Activated CD8-positive, alpha-beta memory T cell treated with anti-CD3 and anti-CD28 coated beads, Interleukin-2, amount 50 U/mL, for 1 hour (primary cell): ENCODE results near the gene PRSS1.
"Not testable (repeated sequence)": the region's sequence is repeated elsewhere in the genome, so short reads cannot be mapped to it uniquely, and the experiment has no call there.

Experiments
- DNase-seq: peaks from one replicate; pipeline ENCODE4 v3.0.0-alpha.2; 2020; ENCODE audit errors: extremely low read depth

Gene PRSS1

DNA sequence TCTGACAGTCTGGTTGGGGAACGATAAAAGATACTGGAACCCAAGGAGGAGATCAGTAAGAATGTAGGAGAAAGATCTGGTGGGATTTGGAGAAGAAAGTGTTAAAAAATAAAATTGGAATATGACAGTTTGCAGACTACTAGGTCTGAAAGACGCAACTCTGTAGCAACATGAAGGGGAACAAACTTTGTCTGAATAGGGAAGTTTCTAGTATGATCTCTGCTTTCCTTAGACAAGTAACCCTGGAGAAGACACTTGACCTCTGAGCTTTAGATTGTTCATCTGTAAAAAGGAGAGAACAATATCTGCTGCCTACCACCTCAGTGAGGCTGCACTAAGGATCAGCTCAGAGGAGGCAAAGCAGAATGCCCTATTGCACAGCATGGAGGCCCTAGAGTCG is 3.0 kb upstream of the PRSS1 start:
- DNase-seq = no peak

DNA sequence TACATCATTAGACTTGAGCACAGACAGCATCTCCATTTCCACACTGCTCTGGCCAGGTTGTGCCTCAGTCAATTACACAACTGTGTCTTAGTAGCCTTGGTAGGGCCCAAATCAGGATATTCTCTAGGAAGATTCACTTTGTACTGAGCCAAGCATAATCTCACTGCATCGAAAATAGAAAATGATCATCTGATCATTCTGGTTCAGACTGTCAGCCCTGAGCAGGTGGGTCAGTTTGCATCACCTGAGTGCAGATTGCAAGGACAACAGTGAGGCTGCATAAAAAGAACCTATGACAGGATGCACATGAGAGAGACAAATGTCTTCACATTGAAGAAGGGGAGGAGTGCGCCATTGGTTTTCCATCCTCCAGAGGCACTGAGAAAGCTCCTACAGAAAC is 862 bp upstream of the PRSS1 start:
- DNase-seq = not testable (repeated sequence)

DNA sequence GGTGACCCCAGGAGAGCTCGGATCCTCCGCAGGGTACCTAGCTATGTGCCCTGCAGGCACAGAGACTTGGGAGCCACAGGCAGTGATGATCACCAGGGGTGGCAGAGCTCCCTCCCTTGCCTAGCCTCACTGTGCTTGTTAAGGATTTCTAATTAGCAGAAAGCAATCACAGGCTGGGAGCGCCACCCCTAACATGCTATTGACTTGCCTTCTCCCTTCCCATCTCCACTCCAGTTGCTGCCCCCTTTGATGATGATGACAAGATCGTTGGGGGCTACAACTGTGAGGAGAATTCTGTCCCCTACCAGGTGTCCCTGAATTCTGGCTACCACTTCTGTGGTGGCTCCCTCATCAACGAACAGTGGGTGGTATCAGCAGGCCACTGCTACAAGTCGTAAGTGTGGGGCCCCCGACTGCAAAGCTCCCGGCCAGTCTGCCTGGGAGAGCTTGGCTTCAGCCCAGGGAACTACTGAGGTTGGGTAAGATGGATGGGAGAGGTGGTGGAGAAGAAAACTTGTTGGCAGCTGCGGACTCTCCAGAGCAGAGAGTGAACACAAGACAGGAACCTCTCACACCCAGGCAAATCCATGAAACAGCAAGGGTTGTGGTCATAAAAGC is 1.2 kb downstream of the PRSS1 start:
- no peak for DNase-seq

DNA sequence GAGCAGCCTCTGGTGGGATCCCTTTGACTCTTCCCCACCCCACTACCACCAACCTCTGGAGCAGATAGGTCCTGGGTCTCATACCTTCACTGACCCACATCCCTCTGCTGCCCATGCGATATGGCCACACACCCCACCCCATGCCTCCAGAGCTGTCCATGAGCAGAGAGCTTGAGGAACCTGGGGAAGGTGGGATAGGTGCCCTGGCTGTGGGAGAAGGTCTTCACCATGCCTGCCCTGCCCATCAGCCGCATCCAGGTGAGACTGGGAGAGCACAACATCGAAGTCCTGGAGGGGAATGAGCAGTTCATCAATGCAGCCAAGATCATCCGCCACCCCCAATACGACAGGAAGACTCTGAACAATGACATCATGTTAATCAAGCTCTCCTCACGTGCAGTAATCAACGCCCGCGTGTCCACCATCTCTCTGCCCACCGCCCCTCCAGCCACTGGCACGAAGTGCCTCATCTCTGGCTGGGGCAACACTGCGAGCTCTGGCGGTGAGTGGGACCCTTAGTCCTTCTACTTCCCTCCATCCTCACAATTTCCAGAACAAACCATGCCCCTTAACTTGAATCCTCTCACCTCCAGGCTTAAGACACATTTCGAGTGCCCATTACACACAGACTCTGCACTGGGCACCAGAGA is 2.4 kb downstream of the PRSS1 start:
- not testable (repeated sequence) for DNase-seq

DNA sequence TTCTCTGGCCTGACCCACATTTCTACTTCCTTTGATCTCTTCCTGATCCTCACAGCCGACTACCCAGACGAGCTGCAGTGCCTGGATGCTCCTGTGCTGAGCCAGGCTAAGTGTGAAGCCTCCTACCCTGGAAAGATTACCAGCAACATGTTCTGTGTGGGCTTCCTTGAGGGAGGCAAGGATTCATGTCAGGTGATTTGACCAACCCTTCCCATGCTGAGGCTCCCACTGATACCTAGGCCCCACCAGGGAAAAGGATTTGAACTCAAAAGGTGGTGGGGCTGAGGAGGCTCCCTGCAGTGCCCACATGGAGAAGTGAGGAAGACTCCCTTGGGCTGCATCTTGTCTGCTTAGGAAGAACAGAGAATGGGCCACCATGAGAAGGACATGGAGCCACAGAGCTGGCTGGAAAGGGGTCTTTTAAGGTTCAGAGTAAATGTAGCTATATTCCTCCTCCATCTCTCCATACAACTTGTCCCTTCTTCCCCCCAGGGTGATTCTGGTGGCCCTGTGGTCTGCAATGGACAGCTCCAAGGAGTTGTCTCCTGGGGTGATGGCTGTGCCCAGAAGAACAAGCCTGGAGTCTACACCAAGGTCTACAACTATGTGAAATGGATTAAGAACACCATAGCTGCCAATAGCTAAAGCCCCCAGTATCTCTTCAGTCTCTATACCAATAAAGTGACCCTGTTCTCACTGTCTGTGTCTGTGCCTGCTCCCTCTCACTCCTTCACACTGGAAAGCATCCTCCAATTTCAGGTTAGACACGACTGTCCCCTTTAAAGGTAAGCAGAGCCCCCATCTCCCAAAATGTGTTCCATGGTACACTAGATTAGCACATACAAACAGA is 3.3 kb downstream of the PRSS1 start:
- DNase-seq = no peak

DNA sequence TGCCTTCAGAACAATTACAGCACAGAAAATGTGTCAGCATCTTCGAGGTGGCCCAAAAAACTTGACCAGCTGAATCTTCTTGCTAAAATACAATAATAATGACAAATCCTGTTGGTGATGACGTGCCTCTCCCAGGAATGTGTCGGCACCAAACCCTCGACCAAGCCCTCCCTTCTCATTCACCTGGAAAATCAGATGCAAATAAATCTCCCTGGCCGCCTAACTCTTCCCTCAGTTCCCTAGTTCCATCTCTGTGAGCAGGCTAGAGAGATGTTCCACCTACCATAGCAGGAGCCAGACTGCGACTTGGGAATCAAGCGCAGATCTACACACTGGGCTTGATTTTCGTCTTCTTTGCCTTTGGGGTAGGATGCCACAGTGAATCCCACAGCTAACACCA is 4.1 kb downstream of the PRSS1 start:
- no peak for DNase-seq

DNA sequence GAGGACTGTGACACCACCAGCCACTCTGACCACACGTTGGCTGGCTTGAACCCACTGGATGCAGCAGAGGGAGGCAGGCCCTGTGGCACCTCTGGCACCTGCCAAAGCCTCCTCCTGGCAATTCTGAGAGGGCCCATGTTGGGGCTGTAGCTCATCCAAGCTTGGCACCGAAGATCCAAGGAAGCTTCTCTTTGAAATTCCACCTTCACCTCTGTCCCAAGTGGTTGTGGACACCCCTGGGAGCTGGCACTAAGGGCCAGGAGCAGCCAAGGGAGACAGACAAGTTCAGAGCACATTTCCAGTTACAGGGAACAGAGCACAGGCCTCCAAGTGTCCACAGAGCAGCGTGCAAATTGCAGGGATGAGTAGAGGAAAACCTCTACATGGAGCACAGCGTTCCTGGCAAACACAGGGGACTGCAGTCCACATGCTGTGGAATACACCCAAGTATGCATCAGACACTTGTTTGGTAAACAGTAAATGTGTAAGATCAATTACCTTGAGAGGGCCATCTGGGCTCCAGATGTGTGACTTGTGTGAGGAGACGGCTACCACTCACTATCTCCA is 4.7 kb downstream of the PRSS1 start:
- DNase-seq = not testable (repeated sequence)

DNA sequence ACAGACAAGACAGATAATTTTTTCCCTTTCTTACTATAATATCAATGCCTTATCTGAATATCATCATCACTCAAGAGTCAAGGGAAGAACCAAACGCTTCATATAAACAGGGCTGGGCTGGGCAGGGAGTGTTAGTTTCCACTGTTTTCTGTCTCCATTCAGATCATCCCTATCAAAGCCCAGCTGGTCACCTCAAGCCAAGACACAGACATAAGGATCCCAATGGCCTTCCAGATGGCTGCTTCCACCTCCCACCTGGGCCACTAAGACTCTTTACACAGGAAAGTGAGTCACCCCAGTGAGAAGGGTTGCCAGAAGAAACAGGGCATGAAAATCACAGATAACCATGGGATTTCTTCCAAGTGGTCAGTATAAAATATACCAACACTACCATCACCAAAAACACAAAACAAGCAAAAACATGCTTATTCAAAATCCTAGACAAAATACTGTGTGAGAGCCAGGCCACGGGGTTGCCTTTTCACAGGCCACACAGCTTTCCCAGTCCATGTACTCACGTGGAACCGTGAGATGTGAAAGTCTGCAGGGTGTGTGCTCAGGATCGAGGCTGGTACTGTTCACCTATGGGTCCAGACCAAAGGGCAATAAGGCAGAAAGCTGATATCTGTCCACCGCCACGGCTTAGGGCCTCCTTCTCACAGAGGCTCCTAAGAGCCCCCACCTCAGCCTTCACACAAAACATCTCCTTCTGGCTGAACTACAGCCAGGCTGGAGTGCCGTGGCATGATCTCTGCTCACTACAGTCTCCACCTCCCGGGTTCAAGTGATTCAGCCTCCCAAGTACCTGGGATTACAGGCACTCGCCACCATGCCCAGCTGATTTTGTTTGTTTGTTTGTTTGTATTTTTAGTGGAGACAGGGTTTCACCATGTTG is 5.7 kb downstream of the PRSS1 start:
- no peak for DNase-seq

DNA sequence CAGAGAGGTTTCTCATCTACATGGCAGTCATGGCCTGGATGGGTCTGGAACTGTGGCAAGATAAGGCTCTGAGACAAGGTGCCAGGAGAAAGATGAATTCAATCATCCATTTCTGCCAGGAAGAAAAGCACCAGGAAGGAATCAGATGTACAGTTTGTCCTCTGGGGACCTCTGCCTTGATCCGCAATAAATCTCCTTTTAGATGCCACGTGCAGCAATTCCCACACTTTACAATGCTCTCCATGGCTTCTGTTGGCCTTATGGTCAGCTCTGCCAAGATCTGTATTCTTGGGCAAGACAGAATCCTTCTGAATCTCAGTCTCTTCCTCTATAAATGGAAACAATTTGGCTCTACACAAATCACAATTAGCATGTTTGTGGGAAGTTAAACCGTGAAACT is 9.0 kb downstream of the PRSS1 start:
- not testable (repeated sequence) for DNase-seq

DNA sequence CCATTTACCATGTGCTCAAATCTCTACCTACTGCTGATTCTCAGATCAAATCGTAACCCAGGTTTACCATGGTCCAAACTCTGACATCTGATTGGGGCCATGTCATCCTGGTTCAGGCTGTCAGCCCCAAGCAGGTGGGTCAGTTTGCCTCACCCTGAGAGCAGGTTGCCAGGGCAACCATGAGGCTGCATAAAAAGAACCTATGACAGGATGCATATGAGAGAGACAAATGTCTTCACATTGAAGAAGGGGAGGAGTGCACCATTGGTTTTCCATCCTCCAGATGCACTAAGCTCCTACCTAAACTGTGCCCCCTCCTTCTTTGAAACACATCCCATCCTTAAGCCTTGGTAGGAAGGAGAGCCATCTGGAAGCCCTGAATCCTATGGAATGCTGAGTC is 10.2 kb downstream of the PRSS1 start:
- DNase-seq = no peak

DNA sequence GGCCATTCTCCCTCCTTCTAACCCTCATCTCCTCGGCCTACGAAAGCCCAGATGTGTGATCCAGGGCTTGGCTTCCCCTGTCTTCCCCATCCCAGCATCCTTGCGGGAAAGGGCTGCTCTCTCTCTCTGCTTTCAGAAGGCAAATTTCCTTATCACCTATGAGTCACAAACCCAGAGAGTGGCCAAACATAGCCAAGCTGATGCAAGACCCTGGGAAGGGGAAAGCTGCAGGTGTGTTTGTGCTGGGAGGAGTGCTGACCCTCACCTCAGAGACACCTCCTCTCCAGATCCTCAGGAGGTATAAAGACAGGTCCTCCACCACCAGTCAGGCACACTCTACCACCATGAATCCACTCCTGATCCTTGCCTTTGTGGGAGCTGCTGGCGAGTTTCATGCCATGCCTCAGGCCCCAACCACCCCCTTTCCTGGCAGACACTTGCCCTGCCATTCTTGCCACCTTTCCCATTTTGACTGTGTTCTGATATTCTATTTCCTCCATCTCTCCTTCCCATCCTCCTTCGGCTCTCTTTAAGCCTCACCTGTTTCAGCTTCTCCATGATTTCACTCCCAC is 10.9 kb downstream of the PRSS1 start:
- no peak for DNase-seq

DNA sequence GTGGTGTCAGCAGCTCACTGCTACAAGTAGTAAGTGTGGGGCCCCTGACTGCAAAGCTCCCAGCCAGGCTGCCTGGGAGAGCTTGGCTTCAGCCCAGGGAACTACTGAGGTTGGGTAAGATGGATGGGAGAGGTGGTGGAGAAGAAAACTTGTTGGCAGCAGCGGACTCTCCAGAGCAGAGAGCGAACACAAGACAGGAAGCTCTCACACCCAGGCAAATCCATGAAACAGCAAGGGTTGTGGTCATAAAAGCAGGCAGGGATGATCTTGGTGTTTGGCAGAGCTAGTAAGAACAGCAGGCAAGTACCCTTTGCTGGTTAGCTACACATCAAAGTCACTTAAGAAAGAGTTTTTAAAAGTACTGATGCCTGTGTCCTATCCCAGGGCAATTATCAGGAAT is 12.3 kb downstream of the PRSS1 start:
- DNase-seq = not testable (repeated sequence)

DNA sequence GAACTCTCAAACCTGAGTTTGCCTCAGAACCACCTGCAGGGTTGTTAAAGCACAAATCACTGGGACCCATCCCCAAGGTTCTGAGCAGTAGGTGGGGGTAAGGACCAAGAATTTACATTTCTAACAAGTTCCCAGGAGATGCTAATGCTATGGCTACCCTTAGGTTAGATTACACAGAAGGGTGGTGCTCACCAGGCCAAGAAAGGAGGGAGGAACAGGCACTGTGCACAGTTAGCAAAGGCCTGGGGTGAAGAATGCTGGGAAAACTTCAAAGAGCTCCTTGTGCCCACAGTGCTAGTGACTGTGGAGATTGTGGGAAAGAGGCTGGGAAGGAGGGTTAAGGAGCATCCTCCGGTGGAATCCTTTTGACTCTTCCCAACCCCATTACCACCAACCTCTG is 12.8 kb downstream of the PRSS1 start:
- no peak for DNase-seq

DNA sequence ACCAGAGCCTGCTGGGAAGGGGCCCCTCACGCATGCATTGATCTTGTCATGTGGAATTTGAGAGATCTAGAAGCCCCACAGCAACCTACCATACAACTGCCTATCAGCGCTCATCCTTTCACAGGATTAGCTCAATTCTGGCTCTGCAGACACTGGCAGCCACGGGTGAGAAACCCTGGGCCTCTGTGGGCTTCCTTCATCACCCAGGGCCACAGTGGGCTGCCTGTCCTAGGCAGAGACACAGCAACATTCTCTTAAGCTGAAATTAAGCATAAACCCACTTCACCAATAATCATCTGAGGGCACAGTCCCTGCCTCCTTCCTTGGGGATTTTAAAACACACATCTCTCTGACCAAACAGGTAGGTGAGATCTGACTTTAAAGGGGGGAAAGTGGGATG is 18.2 kb downstream of the PRSS1 start:
- no peak for DNase-seq

DNA sequence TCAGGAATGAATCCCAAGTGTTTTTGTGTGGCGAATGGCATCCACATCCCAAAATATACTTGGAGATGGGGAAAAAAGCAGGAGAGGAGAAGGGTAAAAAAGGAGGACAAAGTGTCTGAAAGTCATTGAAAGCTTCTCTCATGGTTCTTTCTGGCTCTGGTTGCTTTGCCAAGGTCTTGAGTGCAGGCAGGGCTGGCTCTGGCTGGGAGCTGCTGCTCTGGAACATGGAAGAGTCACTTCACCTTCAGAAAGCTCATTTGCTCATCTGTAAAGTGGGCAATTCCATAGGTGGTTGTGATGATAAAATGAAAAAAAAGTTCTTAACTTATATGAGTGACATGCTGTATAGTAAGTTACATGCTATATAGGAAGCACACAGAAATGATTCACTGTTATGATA is 18.6 kb downstream of the PRSS1 start:
- no peak for DNase-seq

DNA sequence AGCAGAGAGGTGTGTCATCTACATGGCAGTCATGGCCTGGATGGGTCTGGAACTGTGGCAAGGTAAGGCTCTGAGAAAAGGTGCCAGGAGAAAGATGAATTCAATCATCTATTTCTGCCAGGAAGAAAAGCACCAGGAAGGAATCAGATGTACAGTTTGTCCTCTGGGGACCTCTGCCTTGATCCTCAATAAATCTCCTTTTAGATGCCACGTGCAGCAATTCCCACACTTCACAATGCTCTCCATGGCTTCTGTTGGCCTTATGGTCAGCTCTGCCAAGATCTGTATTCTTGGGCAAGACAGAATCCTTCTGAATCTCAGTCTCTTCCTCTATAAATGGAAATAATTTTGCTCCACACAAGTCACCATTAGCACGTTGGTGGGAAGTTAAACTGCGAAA is 19.6 kb downstream of the PRSS1 start:
- DNase-seq = not testable (repeated sequence)

DNA sequence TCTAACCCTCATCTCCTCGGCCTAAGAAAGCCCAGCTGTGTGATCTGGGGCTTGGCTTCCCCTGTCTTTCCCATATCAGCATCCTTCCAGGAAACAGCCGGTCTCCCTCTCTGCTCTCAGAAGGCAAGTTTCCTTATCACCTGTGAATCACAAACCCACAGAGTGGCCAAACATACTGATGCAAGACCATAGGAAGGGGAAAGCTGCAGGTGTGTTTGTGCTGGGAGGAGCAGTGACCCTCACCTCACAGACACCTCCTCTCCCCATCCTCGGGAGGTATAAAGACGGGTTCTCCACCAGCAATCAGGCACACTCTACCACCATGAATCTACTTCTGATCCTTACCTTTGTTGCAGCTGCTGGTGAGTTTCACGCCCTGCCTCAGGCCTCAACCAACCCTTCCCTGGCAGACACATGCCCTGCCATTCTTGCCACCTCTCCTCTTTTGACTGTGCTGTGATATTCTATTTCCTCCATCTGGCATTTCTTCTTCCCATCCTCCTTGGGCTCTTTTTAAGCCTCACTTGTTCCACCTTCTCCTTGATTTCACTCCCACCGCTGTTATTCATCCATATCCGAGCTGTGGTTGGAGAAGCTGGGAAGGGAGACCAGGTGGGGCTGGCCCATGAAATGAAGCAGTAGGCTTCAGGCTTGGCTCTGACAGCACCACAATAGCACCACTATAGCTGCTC is 21.5 kb downstream of the PRSS1 start, which contains the start of gene PRSS2:
PRSS2 (plus strand) TSS at position 310 of the 692 bp plus-strand sequence; CDS start at position 323, 13 bp downstream.
- DNase-seq = no peak

DNA sequence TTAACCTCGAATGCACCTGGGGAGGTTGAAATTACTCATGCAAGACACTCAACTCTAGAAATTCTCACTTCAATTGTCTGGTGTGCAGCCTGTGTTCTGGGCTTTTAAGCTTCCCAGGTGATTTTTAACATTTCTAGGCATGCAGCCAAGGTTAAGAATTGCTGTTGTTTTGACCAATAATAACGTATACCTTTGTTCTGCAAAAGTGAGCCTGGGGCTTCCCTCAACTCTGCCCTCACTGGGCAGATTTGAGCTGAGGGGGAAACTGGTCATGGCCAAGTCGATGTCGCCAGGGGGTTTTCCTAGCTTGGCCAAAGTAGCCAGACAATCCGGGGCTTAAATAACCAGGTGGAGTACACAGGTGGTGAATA is 22.1 kb downstream of the PRSS1 start:
- no peak for DNase-seq

DNA sequence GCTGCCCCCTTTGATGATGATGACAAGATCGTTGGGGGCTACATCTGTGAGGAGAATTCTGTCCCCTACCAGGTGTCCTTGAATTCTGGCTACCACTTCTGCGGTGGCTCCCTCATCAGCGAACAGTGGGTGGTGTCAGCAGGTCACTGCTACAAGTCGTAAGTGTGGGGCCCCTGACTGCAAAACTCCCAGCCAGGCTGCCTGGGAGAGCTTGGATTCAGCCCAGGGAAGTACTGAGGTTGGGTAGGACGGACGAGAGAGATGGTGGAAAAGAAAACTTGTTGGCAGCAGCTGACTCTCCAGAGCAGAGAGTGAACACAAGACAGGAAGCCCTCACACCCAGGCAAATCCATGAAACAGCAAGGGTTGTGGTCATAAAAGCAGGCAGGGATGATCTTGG is 22.8 kb downstream of the PRSS1 start:
- DNase-seq = no peak

DNA sequence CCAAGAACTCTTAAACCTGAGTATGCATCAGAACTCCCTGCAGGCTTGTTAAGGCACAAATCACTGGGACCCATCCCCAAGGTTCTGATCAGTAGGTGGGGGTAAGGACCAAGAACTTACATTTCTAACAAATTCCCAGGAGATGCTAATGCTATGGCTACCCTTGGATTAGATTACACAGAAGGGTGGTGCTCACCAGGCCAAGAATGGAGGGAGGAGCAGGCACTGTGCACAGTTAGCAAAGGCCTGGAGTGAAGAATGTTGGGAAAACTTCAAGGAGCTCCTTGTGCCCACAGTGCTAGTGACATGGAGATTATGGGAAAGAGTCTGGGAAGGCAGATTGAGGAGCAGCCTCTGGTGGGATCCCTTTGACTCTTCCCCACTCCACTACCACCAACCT is 23.4 kb downstream of the PRSS1 start:
- DNase-seq = no peak

DNA sequence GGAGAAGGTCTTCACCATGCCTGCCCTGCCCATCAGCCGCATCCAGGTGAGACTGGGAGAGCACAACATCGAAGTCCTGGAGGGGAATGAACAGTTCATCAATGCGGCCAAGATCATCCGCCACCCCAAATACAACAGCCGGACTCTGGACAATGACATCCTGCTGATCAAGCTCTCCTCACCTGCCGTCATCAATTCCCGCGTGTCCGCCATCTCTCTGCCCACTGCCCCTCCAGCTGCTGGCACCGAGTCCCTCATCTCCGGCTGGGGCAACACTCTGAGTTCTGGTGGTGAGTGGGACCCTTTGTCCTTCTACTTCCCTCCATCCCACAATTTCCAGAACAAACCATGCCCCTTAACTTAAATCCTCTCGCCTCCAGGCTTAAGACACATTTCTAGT is 24.0 kb downstream of the PRSS1 start:
- DNase-seq = no peak
